Stimulated activated CD8-positive, alpha-beta memory T cell treated with anti-CD3 and anti-CD28 coated beads, Interleukin-4, amount 100 ng/mL, for 4 hours (primary cell): ENCODE measurements around the gene NLRP1.

Source experiments
- DNase-seq, 2 donors: peaks; one replicate each; pipeline ENCODE4 v3.0.0-alpha.2; 2020; ENCODE audit warnings: low read depth in 2 of 2, low spot score in 1 of 2

Gene NLRP1

GRCh38 chr17:5522476-5522875 is 61.8 kb downstream of the NLRP1 start:
- no peak for DNase-seq

- no peak for DNase-seq
Observed at GRCh38 chr17:5516060-5516792, 68.1 kb downstream of the NLRP1 start.

DNA sequence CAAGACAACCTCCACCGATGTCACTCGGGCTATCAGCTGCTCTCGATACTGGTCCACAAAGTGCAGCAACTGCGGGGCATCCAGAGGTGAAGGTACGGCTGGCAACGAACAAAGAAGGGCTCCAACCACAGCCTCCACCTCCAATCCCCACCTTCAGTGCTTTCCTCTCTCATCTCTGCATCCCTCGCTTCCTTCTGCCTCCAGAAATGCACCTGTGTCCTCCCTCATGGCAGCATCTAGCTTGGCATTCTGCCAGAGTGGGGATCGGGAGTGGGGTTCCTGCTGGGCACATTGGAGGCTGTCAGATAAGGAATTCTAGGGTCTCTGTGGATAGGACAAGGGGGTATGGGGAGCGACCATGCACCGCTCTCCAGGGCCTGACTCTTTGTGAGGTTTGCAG is 69.3 kb downstream of the NLRP1 start:
- no peak for DNase-seq

- no peak for DNase-seq
Observed at GRCh38 chr17:5513628-5514027, 70.7 kb downstream of the NLRP1 start.

- DNase-seq, result no peak
Observed at GRCh38 chr17:5511401-5512225, 72.7 kb downstream of the NLRP1 start.

DNA sequence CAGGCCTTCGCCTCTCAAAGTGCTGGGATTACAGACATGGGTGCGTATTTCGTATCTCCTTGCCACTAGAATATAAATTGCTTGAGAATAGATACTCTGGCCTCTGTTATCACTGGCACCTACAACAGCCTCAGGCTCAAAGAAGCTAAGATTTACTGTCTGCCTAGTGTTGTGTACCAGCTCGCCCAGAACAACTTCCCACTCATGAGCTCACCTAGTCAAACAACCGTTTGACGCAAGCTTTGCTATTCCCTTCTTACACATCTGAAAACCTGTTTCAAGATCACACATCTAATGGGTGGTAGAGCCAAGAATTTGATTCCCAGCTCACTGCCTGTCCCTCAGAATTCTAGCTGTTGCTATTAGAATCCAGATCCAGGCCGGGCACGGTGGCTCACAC is 73.5 kb downstream of the NLRP1 start:
- no peak for DNase-seq

GRCh38 chr17:5509482-5509881 is 74.8 kb downstream of the NLRP1 start:
- no peak for DNase-seq

DNA sequence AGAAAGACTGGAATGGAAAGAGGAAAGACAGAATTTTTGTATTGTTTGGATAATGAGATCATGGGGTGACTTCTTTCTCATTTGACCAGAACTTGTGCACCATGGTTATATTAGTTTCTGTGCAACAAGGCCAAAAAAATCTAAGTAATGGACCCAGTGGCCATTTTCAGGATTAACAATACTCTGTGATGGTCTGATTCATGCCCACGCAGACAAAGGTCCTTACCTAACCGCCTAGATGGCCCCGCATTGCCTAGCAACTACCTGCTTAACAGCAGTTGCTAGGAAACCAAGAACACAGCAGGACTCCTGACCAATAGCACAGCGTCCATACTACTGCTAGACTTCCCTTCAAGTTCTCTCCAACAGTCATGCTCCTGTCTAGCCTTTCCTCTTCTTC is 75.5 kb downstream of the NLRP1 start:
- no peak for DNase-seq

- no peak for DNase-seq
Observed at GRCh38 chr17:5506307-5506706, 78.0 kb downstream of the NLRP1 start.

- DNase-seq, result no peak
Observed at GRCh38 chr17:5502552-5502951, 81.8 kb downstream of the NLRP1 start.

DNA sequence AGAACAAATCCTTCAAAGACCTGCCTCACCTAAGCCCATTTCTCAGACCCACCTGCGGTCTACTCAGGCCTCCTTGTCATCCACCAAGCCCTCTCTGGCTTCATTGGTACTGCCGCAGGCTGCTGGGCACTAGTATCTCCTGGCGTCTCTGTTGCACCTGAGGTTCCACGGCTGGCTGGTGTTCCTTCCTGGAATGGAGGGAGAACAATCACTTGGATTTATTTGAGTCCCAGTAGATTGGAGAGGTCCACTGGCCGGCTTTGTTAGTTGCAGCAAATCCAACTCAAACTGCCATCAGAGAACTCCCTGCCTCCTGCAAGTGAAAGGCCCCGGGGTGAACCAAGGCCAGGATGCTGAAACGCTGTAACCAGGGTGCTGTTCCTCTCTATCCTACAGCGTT is 82.6 kb downstream of the NLRP1 start:
- DNase-seq, result no peak

GRCh38 chr17:5500589-5501391 is 83.5 kb downstream of the NLRP1 start:
- peak; percentile 37 to 63 for DNase-seq

- no peak for DNase-seq
Observed at GRCh38 chr17:5500247-5500588, 84.1 kb downstream of the NLRP1 start.

GRCh38 chr17:5499476-5500231 is 84.7 kb downstream of the NLRP1 start:
- no peak for DNase-seq

DNA sequence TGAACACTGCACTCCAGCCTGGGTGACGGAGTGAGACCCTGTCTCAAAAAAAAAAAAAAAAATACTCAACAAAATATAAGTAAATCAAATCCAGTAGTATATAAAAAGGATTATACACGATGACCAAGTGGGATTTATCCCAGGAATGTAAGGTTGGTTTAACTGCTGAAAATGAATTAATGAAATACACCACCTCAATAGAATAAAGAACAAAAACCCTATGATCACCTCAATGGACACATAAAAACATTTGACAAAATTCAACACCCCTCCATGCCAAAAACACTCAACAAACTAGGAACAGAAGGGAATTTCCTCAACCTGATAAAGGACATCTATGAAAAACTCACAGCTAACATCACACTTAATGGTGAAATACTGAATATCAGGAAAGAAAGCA is 91.3 kb downstream of the NLRP1 start:
- DNase-seq, result no peak

- no peak for DNase-seq
Observed at GRCh38 chr17:5488752-5489151, 95.6 kb downstream of the NLRP1 start.

DNA sequence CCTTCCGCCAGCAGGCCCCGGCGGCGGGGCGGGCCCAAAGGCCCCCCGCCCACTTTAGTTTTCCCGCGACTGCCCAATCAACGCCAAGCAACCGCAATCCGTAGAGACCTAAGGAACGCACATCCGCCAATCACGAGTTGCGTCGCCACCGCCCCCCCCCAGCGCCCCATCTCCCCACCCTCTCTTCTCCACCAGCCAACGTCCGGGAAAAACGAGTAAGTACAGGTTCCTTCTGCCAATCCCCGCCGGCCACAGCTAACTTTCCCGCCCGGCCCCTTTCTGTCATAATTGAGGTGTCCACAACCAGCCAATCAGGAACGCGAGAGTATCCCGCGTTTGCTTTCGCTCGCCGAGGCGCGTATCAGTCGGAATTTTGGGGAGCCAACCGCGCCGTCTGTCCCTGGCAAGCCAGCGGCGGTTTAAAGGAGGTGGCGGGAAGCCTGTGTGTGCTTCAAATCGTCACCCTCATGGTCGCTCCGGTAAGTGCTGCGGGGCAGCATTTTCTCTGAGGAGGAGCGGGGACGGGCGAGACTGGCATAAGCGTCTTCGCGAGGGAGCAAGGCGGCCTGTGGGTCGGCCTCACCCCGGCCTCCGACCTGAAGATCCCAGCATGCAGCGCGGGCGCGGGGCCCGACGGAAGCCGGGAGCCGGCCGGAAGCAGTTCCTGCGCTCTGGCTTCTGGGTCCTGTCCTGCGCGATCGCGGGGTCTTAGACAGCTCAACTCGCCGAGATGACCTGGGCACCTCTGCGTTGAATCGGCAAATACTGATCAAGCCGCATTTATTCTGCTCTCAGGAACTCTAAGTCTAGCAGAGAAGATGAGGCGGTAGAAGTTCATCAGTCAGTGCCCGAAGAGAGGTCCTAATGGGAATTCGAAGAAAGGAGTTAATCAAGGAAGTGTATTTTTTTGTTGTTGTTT is 97.8 kb downstream of the NLRP1 start, which contains the start of gene MIS12:
Gene MIS12, plus strand, starts transcription at position 361 of the 919 bp plus-strand sequence. CDS start 2,297 bp downstream, outside the sequence.
- peak; percentile 94 to 97 for DNase-seq

DNA sequence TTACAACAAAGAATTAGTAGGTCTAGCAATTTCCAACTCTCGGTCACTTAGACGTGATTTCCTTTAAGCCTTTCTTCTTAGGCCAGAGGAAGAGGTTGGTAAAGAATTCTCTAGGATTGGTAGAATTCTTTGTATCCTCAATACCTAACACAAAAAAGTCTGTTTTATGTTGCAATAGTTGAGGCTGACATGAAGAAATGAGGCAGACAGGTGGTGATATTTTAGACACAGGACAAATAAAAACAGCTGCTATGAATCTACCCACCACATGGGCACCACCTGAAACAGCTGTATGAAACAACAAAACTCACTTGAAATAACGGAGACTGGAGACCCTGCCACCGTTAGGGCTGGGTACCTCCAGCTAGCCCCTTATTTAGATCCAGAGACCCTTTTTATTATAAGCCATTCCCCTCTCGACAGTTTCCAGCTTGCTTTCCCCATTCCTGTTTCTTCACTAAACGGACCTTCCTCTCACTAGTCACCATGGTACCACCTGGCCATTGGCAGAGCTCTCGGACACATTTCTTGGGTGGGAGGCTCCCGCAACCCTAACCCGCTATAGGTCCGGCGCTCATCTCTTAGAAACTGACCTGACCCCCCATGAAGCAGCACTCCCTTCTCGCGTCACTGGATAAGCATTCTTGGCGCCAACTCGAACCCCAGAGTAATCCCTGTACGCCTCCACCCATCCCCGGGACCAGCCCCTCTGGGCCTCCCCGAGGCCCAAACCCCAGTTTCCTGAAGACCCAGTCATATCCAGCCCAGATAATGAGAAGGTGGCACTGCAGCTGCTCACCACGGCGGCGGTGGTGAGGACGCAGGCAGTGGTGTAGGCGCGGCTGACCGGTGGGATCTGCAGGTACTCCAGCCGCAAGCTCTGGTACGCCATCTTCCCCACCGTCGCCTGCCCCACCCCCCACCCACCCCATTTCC is 98.8 kb downstream of the NLRP1 start, which contains the start of gene DERL2:
Gene DERL2, minus strand, starts transcription at position 909 of the 936 bp plus-strand sequence. Its CDS starts 17 bp downstream, at position 892.
- no peak for DNase-seq

DNA sequence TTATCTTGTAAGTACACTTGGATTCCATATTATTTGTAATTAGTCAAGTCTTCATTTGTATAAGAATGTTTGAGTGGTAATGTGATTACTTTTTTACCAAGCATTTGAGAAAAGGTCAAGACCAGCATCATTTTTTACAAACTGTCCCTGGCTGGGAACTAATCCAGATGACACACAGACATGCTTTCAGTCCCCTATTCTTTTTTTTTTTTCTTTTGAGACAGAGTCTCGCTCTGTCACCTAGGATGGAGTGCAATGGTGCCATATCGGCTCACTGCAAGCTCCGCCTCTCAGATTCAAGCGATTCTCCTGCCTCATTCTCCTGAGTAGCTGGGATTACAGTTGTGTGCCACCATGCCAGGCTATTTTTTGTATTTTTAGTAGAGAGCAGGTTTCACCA is 102.9 kb downstream of the NLRP1 start:
- DNase-seq, result no peak
